CD4-positive, alpha-beta T cell treated with Interleukin-17A for 4 hours (primary cell): ENCODE measurements around the gene MAP3K19.
"Not testable (repeated sequence)": the region's sequence is repeated elsewhere in the genome, so short reads cannot be mapped to it uniquely, and the experiment has no call there.

Source experiments
- DNase-seq: peaks from one replicate; pipeline ENCODE4 v3.0.0-alpha.2; 2020; ENCODE audit warnings: mixed read lengths

MAP3K19 gene

DNA sequence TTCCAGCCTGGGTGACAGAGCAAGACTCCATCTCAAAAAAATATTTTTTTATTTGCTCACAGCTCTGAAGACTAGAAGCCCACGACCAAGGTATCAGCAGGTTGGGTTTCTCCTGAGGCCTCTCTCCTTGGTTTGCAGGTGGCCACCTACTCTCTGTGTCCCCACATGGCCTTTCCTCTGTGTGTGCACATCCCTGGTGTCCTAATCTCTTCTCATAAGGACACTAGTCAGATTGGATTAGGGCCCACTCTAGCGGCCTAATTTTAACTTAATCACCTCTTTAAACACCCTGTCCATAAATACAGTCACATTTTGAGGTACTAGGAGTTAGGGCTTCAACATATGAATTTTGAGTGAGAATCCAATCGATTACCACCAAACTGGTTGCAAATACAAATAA lies 2.9 kb upstream of the MAP3K19 start:
- no peak for DNase-seq

- no peak for DNase-seq
These were observed 875 bp upstream of the MAP3K19 start for GRCh38 chr2:135048122-135048521.

GRCh38 chr2:135043345-135043744 lies 3.9 kb downstream of the MAP3K19 start:
- DNase-seq, result peak; percentile 48

- DNase-seq, result no peak
These were observed 9.4 kb downstream of the MAP3K19 start for GRCh38 chr2:135037831-135038230.

GRCh38 chr2:135033216-135033615 lies 14.0 kb downstream of the MAP3K19 start:
- not testable (repeated sequence) for DNase-seq

GRCh38 chr2:135030826-135031225 lies 16.4 kb downstream of the MAP3K19 start:
- DNase-seq, result no peak

- DNase-seq, result no peak
These were observed 17.6 kb downstream of the MAP3K19 start for GRCh38 chr2:135029481-135030134.

GRCh38 chr2:135023886-135024485 lies 23.3 kb downstream of the MAP3K19 start:
- DNase-seq, result no peak

DNA sequence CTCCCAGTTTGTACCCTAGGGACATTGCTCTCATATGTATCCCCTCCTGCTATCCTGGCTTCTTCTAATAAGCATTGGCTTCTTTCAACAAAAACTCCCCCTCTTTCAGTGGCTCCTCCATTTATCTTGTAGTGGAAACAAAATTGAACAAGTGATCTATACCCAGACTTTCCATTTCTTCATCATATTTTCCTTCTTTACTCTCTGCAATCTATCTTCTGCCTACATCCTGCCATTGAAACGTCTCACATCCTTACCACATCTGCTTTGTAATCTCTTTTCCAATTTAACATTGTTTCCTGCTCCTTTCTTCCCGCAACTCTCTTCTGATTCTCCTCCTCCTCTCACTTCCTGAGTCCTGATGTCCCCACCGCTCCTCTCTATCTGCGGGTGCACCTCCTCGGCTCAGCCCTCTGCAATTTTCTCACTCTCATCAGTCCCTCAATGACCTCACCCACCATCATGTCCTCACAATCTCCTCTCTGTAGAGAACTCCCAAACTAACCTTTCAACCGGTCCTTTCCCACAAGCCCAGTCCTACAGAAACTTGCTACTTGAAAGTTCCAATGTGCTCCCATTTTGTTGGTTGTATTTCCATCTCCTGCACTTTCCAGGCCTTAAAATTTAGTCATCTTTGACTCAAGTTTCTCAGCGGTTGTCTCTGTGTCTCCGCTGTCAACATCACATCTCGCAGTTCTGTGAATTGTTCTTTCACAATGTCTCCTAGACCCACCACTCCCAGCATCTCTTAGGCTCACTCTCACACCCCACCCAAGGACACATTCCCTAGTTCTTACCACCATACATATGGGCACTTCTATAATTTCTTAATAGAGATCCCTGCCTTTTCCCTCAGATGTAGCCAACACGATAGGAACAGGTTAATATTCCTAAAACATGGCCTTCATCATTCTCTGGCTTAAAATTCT lies 24.0 kb downstream of the MAP3K19 start:
- no peak for DNase-seq

DNA sequence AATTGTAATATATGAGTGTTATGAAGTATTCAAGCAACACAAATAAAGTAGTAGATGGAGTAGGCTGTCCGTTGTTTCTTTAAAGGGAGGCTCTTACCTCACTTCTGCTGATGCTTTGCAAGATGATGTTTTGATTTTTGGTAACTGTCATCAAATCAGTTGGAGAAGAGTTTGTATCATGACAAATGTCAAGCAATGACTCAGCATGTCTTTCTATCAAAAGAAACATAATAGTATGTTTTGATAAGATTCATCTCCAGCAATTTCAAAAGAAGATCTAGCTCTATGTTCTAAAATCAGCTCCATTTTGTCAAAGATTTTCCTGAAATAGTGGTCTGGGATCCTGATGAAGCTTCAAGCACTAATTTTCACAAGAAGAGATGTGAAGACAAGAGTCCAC lies 25.6 kb downstream of the MAP3K19 start:
- DNase-seq, result no peak

DNA sequence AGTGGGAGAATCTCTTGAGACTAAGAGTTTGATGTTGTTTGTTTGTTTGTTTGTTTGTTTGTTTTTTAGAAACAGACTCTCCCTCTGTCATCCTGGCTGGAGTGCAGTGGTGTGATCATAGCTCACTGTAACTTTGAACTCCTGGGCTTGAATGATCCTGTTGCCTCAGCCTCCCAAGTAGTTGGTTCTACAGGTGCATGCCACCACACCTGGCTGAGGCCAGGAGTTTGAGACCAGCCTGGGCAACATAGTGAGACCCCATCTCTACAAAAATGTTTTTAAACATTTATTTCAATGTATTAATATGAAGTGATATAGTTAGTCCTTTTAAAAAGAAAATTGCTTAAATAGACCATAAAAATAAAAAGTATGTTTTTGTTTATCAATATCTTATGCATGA lies 35.6 kb downstream of the MAP3K19 start:
- no peak for DNase-seq

GRCh38 chr2:135010200-135010942 lies 36.9 kb downstream of the MAP3K19 start:
- DNase-seq, result no peak

DNA sequence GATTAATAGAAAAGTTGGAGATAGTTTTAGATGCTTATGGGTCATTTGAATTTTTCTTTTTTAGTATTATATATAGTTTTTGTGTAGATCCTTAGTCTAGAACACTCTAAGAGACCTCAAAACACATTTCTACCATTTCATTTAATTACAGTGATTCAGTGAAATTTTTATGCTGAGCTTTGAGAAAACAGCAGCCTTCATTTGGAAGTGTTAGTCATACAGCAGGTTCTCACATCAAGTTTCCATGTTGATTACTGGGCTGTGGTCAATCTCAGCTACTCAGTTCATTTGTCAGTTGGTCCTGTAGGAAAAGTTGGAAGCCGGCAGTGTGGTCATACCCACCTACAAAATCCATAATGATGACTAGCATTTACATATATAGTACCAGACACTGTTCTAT lies 37.9 kb downstream of the MAP3K19 start:
- DNase-seq, result no peak

- DNase-seq, result no peak
These were observed 41.5 kb downstream of the MAP3K19 start for GRCh38 chr2:135005753-135006152.

DNA sequence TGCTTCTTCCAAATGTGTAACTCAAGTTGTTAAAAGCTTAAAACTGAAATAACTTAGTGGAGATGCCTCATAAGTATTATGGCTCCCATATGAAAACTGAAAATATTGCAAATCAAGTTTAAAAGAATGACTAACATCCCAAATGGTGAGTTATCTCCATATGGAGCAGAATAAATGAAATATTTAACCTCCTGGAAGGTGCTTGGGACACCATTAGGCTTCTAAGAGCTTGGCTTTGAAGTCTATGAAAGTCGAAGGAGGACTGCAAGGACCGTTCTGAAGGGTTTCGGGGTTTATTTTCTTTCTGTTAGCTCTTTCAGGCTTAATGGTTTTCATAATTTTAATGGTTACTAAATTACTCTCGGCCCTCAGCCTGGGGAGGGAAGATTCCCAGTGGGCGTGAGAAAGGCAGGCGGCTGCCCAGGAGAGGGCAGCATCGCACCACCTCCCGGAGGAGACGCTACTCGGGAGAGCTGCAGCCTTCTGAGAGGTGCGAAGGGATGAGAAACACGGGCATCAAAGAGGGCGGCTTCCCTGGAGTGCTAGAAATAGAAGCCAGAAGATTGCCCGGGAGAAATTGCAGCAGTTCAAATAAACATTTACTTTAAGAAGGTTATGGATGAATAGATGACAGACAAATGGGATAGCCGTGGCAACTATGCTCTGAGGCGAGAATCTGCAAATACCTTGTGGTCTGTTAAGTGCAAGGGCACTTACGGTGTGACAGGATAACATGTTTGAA lies 43.1 kb downstream of the MAP3K19 start:
- peak; percentile 81 for DNase-seq

GRCh38 chr2:135002836-135003235 lies 44.4 kb downstream of the MAP3K19 start:
- no peak for DNase-seq

- DNase-seq, result no peak
These were observed 47.7 kb downstream of the MAP3K19 start for GRCh38 chr2:134999521-134999920.

DNA sequence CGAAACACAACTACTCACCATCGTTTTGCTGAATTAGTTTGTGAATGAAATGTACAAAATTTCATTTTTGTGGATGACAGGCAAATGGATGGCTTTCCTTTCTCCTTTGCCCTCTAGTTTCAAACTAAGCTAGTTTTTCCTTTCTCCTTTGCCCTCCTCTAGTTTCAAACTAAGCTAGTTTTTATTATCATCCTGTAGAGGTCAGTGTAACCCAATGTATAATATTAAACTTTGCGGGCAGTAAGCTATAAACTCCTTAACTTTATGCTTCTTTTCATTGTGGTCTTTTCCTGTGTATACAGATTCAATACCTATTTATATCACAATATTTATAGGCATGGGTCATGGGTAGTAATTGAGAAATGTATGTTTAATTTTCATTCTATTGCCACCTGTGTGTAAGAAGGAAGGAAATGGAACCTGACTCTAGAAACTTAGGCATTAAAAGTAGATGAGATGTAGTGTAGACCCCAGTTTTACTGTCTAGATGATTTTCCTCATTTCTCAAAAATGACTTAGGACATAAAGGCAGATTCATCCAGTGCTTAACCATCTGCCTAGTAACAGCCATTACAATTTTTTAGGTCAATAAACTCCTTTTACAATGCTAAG lies 58.1 kb downstream of the MAP3K19 start:
- DNase-seq, result no peak

GRCh38 chr2:134985061-134985460 lies 62.2 kb downstream of the MAP3K19 start:
- DNase-seq, result no peak

GRCh38 chr2:134982603-134983002 lies 64.6 kb downstream of the MAP3K19 start:
- DNase-seq, result no peak

DNA sequence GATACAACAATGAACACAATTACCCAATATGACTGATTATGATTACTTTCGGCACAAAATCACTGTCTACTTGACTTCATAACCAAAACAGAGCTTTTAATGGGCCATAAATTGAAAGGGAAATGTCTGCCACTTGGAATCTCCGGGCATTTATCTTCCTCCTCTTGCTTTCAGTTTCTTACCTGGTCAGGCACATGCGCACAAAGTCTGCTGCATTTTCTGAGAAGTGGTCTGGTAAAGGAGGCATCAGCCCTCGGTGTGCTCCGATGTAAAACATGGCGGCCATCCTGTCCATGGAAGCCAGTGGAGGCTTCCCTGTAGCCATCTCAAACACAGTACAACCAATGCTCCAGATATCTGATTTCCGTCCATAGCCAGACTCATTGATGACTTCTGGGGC lies 66.6 kb downstream of the MAP3K19 start:
- no peak for DNase-seq

DNA sequence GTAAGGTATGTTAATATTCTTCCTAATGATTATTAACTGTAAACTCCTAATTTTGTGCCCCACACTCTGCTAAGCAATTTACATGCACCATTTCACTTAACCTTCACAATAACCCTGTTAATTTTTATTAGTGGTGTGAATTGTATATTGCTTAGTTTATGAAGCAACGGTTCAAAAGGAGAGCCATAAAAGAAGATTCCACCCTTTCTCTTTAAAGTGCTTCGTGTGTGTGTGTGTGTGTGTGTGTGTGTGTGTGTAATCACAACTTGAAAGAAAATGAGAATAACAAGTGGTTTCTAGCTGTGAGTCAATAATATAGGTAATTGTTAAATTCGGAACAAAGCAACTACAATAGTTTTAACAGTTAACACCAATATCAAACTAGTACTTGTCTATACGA lies 68.0 kb downstream of the MAP3K19 start:
- DNase-seq, result no peak
